HepG2 (cell line): ENCODE results near the gene CCR3. TPM values are rescaled to one million over a fixed set of nuclear protein-coding genes. Genes with fewer than 3 reads are reported as not detected.

Experiments used
- ATAC-seq: fragments of 200-7000 bp; cut with Tn5 transposase; 3 replicates; pipeline ENCODE4 v1.9.1; 2020; ENCODE audit warnings: mild to moderate bottlenecking, moderate library complexity
- BruUV-seq: library from RNA; stranded (reverse); fragments of 400-500 nt; replicated peaks from 2 replicates; lab custom pipeline; 2021; lab: Mats Ljungman, UMichigan
- CTCF ChIA-PET: fragments of 300-600 bp; formaldehyde crosslinking; extraction: SDS; loops from one replicate; lab custom pipeline; 2021; ENCODE audit warnings: low total read pairs, inconsistent platforms, low intra/inter-chr PET ratio; lab: Yijun Ruan, JAX
- POLR2A ChIA-PET: fragments of 350-600 bp; sonication (Branson Sonifier 250); formaldehyde crosslinking; loops from one replicate; lab custom pipeline; 2020; ENCODE audit warnings: antibody characterized with exemption, inconsistent platforms; lab: Yijun Ruan, JAX
- DNase-seq: peaks from one replicate; pipeline ENCODE4 v3.0.0-alpha.2; 2015; ENCODE audit warnings: low spot score
- FAIRE-seq: peaks from 3 replicates; lab custom pipeline; 2011; peaks lifted over from hg19 to GRCh38; lab: Jason Lieb, UNC
- H2AFZ ChIP-seq: one replicate; pipeline ENCODE4 v1.6.1; 2011; ENCODE audit warnings: low read length, inconsistent platforms
- H3K27ac ChIP-seq: fragments of 300-600 bp; 3 replicates; pipeline ENCODE4 v1.8.0; 2011; ENCODE audit warnings: mixed run types, mild to moderate bottlenecking, mixed read lengths, low read length, inconsistent platforms; ENCODE audit not compliant: insufficient read depth; ENCODE audit errors: extremely low read length
- H3K27me3 ChIP-seq, 2 experiments: fragments of 200-600 bp in 1 of 2; 2 replicates in 1 of 2; 3 replicates in 1 of 2; pipeline versions ENCODE4 v1.6.0 to v1.8.0; 2011; ENCODE audit warnings: low read length in 2 of 2, mild to moderate bottlenecking in 2 of 2, moderate library complexity in 2 of 2, inconsistent platforms in 1 of 2; ENCODE audit not compliant: insufficient read depth in 2 of 2, control insufficient read depth in 1 of 2
- H3K36me3 ChIP-seq, 2 experiments: fragments of 200-600 bp in 1 of 2; replicated peaks in 1 of 2; 2 replicates in 1 of 2; 3 replicates in 1 of 2; pipeline versions ENCODE4 v1.5.1 to v1.8.0; 2011; ENCODE audit warnings: low read length in 2 of 2, inconsistent platforms in 1 of 2; ENCODE audit not compliant: insufficient read depth in 2 of 2, control insufficient read depth in 1 of 2
- H3K4me1 ChIP-seq: 2 replicates; pipeline ENCODE4 v1.5.1; 2012; ENCODE audit warnings: low read length, inconsistent platforms; ENCODE audit not compliant: insufficient read depth
- H3K4me2 ChIP-seq: 2 replicates; pipeline ENCODE4 v1.6.0; 2011; ENCODE audit warnings: low read depth, low read length, inconsistent platforms
- H3K4me3 ChIP-seq, 3 experiments: fragments of 200-600 bp in 1 of 3; sonication (generic), shearing (Covaris generic) in 1 of 3; replicated peaks in 1 of 3; 2 replicates each; pipeline ENCODE4 v1.5.1; 2011 to 2016; ENCODE audit warnings: low read length in 3 of 3, inconsistent platforms in 2 of 3, low read depth in 2 of 3, mild to moderate bottlenecking in 2 of 3, control low read depth in 1 of 3, mixed read lengths in 1 of 3; ENCODE audit not compliant: insufficient read depth in 1 of 3
- H3K79me2 ChIP-seq: one replicate; pipeline ENCODE4 v1.6.1; 2011; ENCODE audit warnings: low read length, inconsistent platforms; ENCODE audit not compliant: insufficient read depth
- H3K9ac ChIP-seq: 2 replicates; pipeline ENCODE4 v1.6.0; 2011; ENCODE audit warnings: mild to moderate bottlenecking, low read depth, low read length, inconsistent platforms; ENCODE audit not compliant: insufficient read depth
- H3K9me3 ChIP-seq: 2 replicates; pipeline ENCODE4 v1.5.1; 2012; ENCODE audit warnings: mild to moderate bottlenecking, low read length
- H4K20me1 ChIP-seq: 2 replicates; pipeline ENCODE4 v1.6.0; 2011; ENCODE audit warnings: inconsistent platforms, mild to moderate bottlenecking, low read length, moderate library complexity; ENCODE audit not compliant: insufficient read depth
- ARNT2 ChIP-seq: sonication (generic); formaldehyde crosslinking; IDR thresholded peaks from 2 replicates; pipeline ENCODE4 v1.8.0; 2022; ENCODE audit warnings: mild to moderate bottlenecking, low read depth, missing genetic modification reagents, moderate library complexity
- ZIK1 ChIP-seq: sonication (generic); formaldehyde crosslinking; IDR thresholded peaks from 2 replicates; pipeline ENCODE4 v1.5.0; 2020; ENCODE audit warnings: mild to moderate bottlenecking, low read depth, missing genetic modification reagents, borderline replicate concordance
- ZSCAN5A ChIP-seq: sonication (generic); formaldehyde crosslinking; IDR thresholded peaks from 2 replicates; pipeline ENCODE4 v1.8.0; 2022; ENCODE audit warnings: mild to moderate bottlenecking, missing genetic modification reagents, borderline replicate concordance
- WGBS: methylation state at CpG from one replicate; pipeline ENCODE4 v1.1.6; 2017; ENCODE audit warnings: low lambda C conversion rate; 5-methylcytosine and 5-hydroxymethylcytosine counted together
- in situ Hi-C: cut with HindIII; loops from 2 replicates; pipeline ENCODE4 v1.10.0; 2017; ENCODE audit warnings: low pct_unique_long_range_greater_than_20kb; ENCODE audit not compliant: extremely low pct_ligation_motif_present
- intact Hi-C: fragments of 100-400 bp; cut with micrococcal nuclease; formaldehyde crosslinking; loops from one replicate; pipeline ENCODE4 v1.10.0; 2022; ENCODE audit not compliant: unreplicated experiment
- polyA plus RNA-seq, 8 experiments: library from polyadenylated mRNA; depleted of rRNA in 3 of 8; stranded (reverse) in 7 of 8; unstranded in 1 of 8; fragments of >200 nt; fragmentation: Illumina TruSeq in 4 of 8; extraction: Trizol in 4 of 8; gene quantifications; 2 replicates each; pipeline versions ENCODE4 v1.2.1 to v1.2.3, GENCODE V29; 2011 to 2016; ENCODE audit warnings: low read depth in 4 of 8, missing spikeins in 1 of 8, mixed read lengths in 1 of 8; ENCODE audit not compliant: insufficient read depth in 1 of 8
- total RNA-seq, 5 experiments: library from RNA; depleted of rRNA; stranded (reverse); fragments of >200 nt; fragmentation: Illumina TruSeq; extraction: Trizol; gene quantifications; 2 replicates each; pipeline ENCODE4 v1.2.3, GENCODE V29; 2016; ENCODE audit warnings: low read depth in 1 of 5
- TF ChIP-seq, protein P1 (sequence below): sonication (generic); formaldehyde crosslinking; IDR thresholded peaks from 2 replicates; pipeline ENCODE4 v1.4.0; 2020; ENCODE audit warnings: missing genetic modification reagents, borderline replicate concordance

Gene CCR3
- total and polyA plus RNA-seq, 2 of the 13 experiments (the other 11 are each of a cell fraction or from before 2014, with no cell fraction given): not detected

DNA sequence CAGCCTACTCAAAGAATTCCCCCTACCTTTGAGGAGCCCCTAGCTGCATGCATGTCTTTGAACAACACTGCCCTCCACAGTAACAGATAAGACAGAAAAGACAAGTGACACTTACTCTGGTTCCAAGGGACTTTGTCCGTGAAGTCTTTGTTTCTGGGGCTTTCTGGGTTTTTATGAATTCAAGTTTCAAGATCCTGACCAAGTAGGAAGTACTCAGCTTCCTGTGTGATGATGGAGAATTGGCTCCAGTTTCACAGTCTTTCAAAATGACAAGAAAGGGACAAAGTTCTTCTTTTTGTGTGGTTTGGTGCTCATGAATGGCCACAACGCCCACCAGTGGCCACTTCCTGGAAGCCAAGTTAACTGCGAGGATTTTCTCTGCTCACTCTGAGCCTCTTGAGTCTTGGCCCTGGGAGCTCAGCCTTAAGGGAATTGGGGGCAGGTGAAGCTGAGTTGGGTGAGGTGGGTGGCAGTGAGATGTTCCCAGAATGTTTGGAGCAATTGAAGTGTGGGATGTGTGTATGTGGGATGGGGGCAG is 34.0 kb upstream of the CCR3 start, which contains the start of gene CCR1 (continued):
- TF ChIP-seq ZSCAN5A: no peak
- TF ChIP-seq, all 625 proteins: peak for 7

DNA sequence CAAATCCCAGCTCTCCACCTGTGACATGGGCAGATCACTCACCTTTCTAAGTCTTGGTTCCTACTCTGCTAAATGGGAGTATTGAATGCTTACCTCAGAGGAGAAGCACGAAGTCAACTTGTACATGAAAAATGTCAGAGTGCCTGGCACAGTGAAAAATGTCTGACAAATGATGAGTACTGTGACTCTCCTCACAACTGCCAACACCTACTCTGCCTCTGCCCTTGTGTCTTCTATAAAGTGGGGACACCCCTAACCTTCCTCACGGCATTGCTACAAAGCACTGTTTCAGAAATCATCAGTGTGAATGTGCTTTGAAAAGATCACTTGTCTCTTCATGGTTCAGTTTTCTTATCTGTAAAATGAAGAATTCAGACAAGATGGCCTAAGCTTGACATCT is 33.2 kb upstream of the CCR3 start:
- BruUV-seq: no TSS peak
- intact Hi-C loops: no loop called here

More for the DNA sequence above, 33.2 kb upstream of the CCR3 start:
- no peaks in the 10 kb centered on the region for H4K20me1 ChIP-seq
- H3K27ac ChIP-seq: no peak overlapping the region
- TF ChIP-seq ZIK1 (CRISPR knock-in tag) (no peak), ARNT2 (CRISPR knock-in tag) (no peak)
- TF ChIP-seq, protein P1, sequence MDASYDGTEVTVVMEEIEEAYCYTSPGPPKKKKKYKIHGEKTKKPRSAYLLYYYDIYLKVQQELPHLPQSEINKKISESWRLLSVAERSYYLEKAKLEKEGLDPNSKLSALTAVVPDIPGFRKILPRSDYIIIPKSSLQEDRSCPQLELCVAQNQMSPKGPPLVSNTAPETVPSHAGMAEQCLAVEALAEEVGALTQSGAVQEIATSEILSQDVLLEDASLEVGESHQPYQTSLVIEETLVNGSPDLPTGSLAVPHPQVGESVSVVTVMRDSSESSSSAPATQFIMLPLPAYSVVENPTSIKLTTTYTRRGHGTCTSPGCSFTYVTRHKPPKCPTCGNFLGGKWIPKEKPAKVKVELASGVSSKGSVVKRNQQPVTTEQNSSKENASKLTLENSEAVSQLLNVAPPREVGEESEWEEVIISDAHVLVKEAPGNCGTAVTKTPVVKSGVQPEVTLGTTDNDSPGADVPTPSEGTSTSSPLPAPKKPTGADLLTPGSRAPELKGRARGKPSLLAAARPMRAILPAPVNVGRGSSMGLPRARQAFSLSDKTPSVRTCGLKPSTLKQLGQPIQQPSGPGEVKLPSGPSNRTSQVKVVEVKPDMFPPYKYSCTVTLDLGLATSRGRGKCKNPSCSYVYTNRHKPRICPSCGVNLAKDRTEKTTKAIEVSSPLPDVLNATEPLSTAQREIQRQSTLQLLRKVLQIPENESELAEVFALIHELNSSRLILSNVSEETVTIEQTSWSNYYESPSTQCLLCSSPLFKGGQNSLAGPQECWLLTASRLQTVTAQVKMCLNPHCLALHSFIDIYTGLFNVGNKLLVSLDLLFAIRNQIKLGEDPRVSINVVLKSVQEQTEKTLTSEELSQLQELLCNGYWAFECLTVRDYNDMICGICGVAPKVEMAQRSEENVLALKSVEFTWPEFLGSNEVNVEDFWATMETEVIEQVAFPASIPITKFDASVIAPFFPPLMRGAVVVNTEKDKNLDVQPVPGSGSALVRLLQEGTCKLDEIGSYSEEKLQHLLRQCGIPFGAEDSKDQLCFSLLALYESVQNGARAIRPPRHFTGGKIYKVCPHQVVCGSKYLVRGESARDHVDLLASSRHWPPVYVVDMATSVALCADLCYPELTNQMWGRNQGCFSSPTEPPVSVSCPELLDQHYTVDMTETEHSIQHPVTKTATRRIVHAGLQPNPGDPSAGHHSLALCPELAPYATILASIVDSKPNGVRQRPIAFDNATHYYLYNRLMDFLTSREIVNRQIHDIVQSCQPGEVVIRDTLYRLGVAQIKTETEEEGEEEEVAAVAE (CRISPR knock-in tag): no peak
- H3K4me1 ChIP-seq: peaks cover 4% of the 10 kb centered on the region; the same call in 1 of the 2 replicates
- DNase-seq (no peak), ATAC-seq (no peak), FAIRE-seq (no peak)
- H3K27me3 ChIP-seq: no peaks in the 10 kb centered on the region
- H3K36me3 ChIP-seq: no peaks in the 10 kb centered on the region
- no peak overlapping the region for H2AFZ ChIP-seq
- H3K4me2 ChIP-seq: no peak overlapping the region
- no peaks in the 10 kb centered on the region for H3K9me3 ChIP-seq
- CTCF ChIA-PET: no interaction called here
- WGBS: 13% methylated on average over 2 of the region's 2 CpGs
- no peak overlapping the region for H3K9ac ChIP-seq
- no peak overlapping the region for H3K4me3 ChIP-seq
- in situ Hi-C loops: no loop called here
- no peaks in the 10 kb centered on the region for H3K79me2 ChIP-seq
- POLR2A ChIA-PET: no interaction called here
